ENCODE data around the gene AURKB. TPM values are rescaled to one million over a fixed set of nuclear protein-coding genes. Genes with fewer than 3 reads are reported as not detected.
"Not testable (repeated sequence)": the region's sequence is repeated elsewhere in the genome, so short reads cannot be mapped to it uniquely, and the experiment has no call there.

The AURKB gene
- total RNA-seq, 1 donor from 2014 or later: 17.3 TPM

- no peak for TF ChIP-seq CTCF (IDR thresholded peaks at IDR 0.05; ENCODE audit: partially characterized antibody, unreplicated experiment)
- H3K27ac Mint-ChIP-seq (ENCODE audit: unreplicated experiment): peak overlapping the region; percentile 100
- peaks cover 19% of the 10 kb centered on the region for H3K4me1 Mint-ChIP-seq (ENCODE audit: low read depth, unreplicated experiment)
- H3K9me3 Mint-ChIP-seq (ENCODE audit: unreplicated experiment): peaks cover 14% of the 10 kb centered on the region
- no peaks in the 10 kb centered on the region for H3K36me3 Mint-ChIP-seq (ENCODE audit: unreplicated experiment)
- peak; percentile 58 for DNase-seq
- peak overlapping the region; percentile 93 for H3K4me3 Mint-ChIP-seq (ENCODE audit: unreplicated experiment)
- peaks cover 11% of the 10 kb centered on the region for H3K27me3 Mint-ChIP-seq (ENCODE audit: unreplicated experiment)
Measured at GRCh38 chr17:8173056-8173870, 37.1 kb downstream of the AURKB start.

GRCh38 chr17:8170186-8170585 lies 40.2 kb downstream of the AURKB start:
- H3K9me3 Mint-ChIP-seq (ENCODE audit: unreplicated experiment); DNase-seq; H3K4me1 Mint-ChIP-seq (ENCODE audit: low read depth, unreplicated experiment); H3K36me3 Mint-ChIP-seq (ENCODE audit: unreplicated experiment); H3K4me3 Mint-ChIP-seq (ENCODE audit: unreplicated experiment); H3K27me3 Mint-ChIP-seq (ENCODE audit: unreplicated experiment); H3K27ac Mint-ChIP-seq (ENCODE audit: unreplicated experiment): not testable (repeated sequence)

- peaks cover 2% of the 10 kb centered on the region for H3K9me3 Mint-ChIP-seq (ENCODE audit: unreplicated experiment)
- no peak overlapping the region for H3K4me3 Mint-ChIP-seq (ENCODE audit: unreplicated experiment)
- no peak overlapping the region for H3K27ac Mint-ChIP-seq (ENCODE audit: unreplicated experiment)
- H3K36me3 Mint-ChIP-seq (ENCODE audit: unreplicated experiment): no peaks in the 10 kb centered on the region
- TF ChIP-seq CTCF (IDR thresholded peaks at IDR 0.05; ENCODE audit: partially characterized antibody, unreplicated experiment): no peak
- H3K4me1 Mint-ChIP-seq (ENCODE audit: low read depth, unreplicated experiment): peaks cover 16% of the 10 kb centered on the region
- DNase-seq: no peak
- no peaks in the 10 kb centered on the region for H3K27me3 Mint-ChIP-seq (ENCODE audit: unreplicated experiment)
Measured at GRCh38 chr17:8167526-8167925, 42.8 kb downstream of the AURKB start.

- no peak for TF ChIP-seq CTCF (IDR thresholded peaks at IDR 0.05; ENCODE audit: partially characterized antibody, unreplicated experiment)
- Mint-ChIP-seq H3K9me3 (ENCODE audit: unreplicated experiment) (peaks cover 5% of the 10 kb centered on the region), H3K4me3 (ENCODE audit: unreplicated experiment) (no peak overlapping the region), H3K36me3 (ENCODE audit: unreplicated experiment) (no peaks in the 10 kb centered on the region), H3K27me3 (ENCODE audit: unreplicated experiment) (no peaks in the 10 kb centered on the region), H3K27ac (ENCODE audit: unreplicated experiment) (no peak overlapping the region), H3K4me1 (ENCODE audit: low read depth, unreplicated experiment) (peaks cover 16% of the 10 kb centered on the region)
- DNase-seq: no peak
Measured at GRCh38 chr17:8166731-8167130, 43.6 kb downstream of the AURKB start.

- Mint-ChIP-seq H3K36me3 (ENCODE audit: unreplicated experiment) (no peaks in the 10 kb centered on the region), H3K9me3 (ENCODE audit: unreplicated experiment) (peaks cover 10% of the 10 kb centered on the region), H3K4me1 (ENCODE audit: low read depth, unreplicated experiment) (peaks cover 28% of the 10 kb centered on the region), H3K27me3 (ENCODE audit: unreplicated experiment) (peaks cover 6% of the 10 kb centered on the region), H3K4me3 (ENCODE audit: unreplicated experiment) (peak overlapping the region; percentile 74), H3K27ac (ENCODE audit: unreplicated experiment) (peak overlapping the region; percentile 92)
- no peak for DNase-seq
- TF ChIP-seq CTCF (IDR thresholded peaks at IDR 0.05; ENCODE audit: partially characterized antibody, unreplicated experiment): no peak
Measured at GRCh38 chr17:8164815-8165131, 45.6 kb downstream of the AURKB start.
